K562 (cell line): ENCODE results near the gene TPCN1. TPM values are rescaled to one million over a fixed set of nuclear protein-coding genes. Genes with fewer than 3 reads are reported as not detected.
A peak's percentile ranks its signal among the peaks of the same experiment; 100 is the strongest.

ENCODE experiments used
- ATAC-seq: fragments of 200-7000 bp; cut with Tn5 transposase; 3 replicates; pipeline ENCODE4 v1.9.1; 2020; ENCODE audit warnings: moderate library complexity
- BruUV-seq: library from RNA; stranded (reverse); fragments of 400-500 nt; replicated peaks from 2 replicates; lab custom pipeline; 2021; lab: Mats Ljungman, UMichigan
- CTCF ChIA-PET: fragments of 300-600 bp; formaldehyde crosslinking; extraction: SDS; loops from one replicate; lab custom pipeline; 2021; ENCODE audit warnings: low intra/inter-chr PET ratio; lab: Yijun Ruan, JAX
- POLR2A ChIA-PET: fragments of 300-600, 350-650 bp; sonication (Branson Sonifier 250); formaldehyde crosslinking; extraction: SDS; loops from one replicate; lab custom pipeline; 2021; ENCODE audit warnings: antibody characterized with exemption, inconsistent platforms; lab: Yijun Ruan, JAX
- DNase-seq, 4 experiments: peaks; one replicate each; pipeline versions ENCODE4 v3.0.0 to v3.0.0-alpha.2; 2011 to 2018; ENCODE audit warnings: low spot score in 3 of 4, mixed read lengths in 3 of 4; ENCODE audit errors: extremely low read depth in 1 of 4
- FAIRE-seq: peaks from 2 replicates; lab custom pipeline; 2011; peaks lifted over from hg19 to GRCh38; lab: Jason Lieb, UNC
- H2AFZ ChIP-seq: 2 replicates; pipeline ENCODE4 v1.6.0; 2011; ENCODE audit warnings: low read depth, low read length, control low read depth, inconsistent platforms
- H3K27ac ChIP-seq: fragments of 200-600 bp; 3 replicates; pipeline ENCODE4 v1.8.0; 2011; ENCODE audit warnings: low read depth, mild to moderate bottlenecking, control low read depth, inconsistent platforms, low read length, moderate library complexity, mixed read lengths; ENCODE audit errors: extremely low read depth
- H3K27me3 ChIP-seq, 2 experiments: fragments of 300-600 bp in 1 of 2; 2 replicates in 1 of 2; 3 replicates in 1 of 2; pipeline versions ENCODE4 v1.6.0 to v1.8.0; 2011; ENCODE audit warnings: inconsistent platforms in 2 of 2, low read length in 2 of 2, mild to moderate bottlenecking in 1 of 2, mixed read lengths in 1 of 2, moderate library complexity in 1 of 2; ENCODE audit not compliant: control insufficient read depth in 2 of 2, insufficient read depth in 2 of 2
- H3K36me3 ChIP-seq: fragments of 300-600 bp; 3 replicates; pipeline ENCODE4 v1.8.0; 2011; ENCODE audit warnings: mild to moderate bottlenecking, low read length, inconsistent platforms; ENCODE audit not compliant: control insufficient read depth, insufficient read depth
- H3K4me1 ChIP-seq, 2 experiments: fragments of 200-600 bp in 1 of 2; replicated peaks in 1 of 2; 2 replicates in 1 of 2; 3 replicates in 1 of 2; pipeline versions ENCODE4 v1.5.1 to v1.8.0; 2011; ENCODE audit warnings: inconsistent platforms in 2 of 2, low read length in 2 of 2, mild to moderate bottlenecking in 1 of 2, mixed read lengths in 1 of 2, moderate library complexity in 1 of 2; ENCODE audit not compliant: control insufficient read depth in 2 of 2, insufficient read depth in 2 of 2
- H3K4me2 ChIP-seq: 2 replicates; pipeline ENCODE4 v1.6.1; 2011; ENCODE audit warnings: low read length, control low read depth, inconsistent platforms, mixed read lengths; ENCODE audit not compliant: insufficient read depth
- H3K4me3 ChIP-seq: fragments of 200-600 bp; sonication (generic), shearing (Covaris generic); 2 replicates; pipeline ENCODE4 v1.5.1; 2016; ENCODE audit warnings: control low read depth, inconsistent platforms
- H3K79me2 ChIP-seq: fragments of 200-600 bp; 3 replicates; pipeline ENCODE4 v1.8.0; 2011; ENCODE audit warnings: low read length, inconsistent platforms; ENCODE audit not compliant: control insufficient read depth, insufficient read depth
- H3K9ac ChIP-seq, 2 experiments: 2 replicates each; pipeline versions ENCODE4 v1.6.0 to v1.6.1; 2011; ENCODE audit warnings: low read depth in 2 of 2, low read length in 2 of 2, control low read depth in 1 of 2, inconsistent platforms in 1 of 2, mild to moderate bottlenecking in 1 of 2, mixed read lengths in 1 of 2; ENCODE audit not compliant: insufficient read depth in 1 of 2
- H3K9me1 ChIP-seq: one replicate; pipeline ENCODE4 v1.6.0; 2011; ENCODE audit warnings: inconsistent platforms, mild to moderate bottlenecking, low read length, moderate library complexity; ENCODE audit not compliant: control insufficient read depth, insufficient read depth
- H3K9me3 ChIP-seq: replicated peaks from 2 replicates; pipeline ENCODE4 v1.5.1; 2011; ENCODE audit warnings: low read depth, low read length, inconsistent platforms; ENCODE audit not compliant: control insufficient read depth, insufficient read depth
- H4K20me1 ChIP-seq: replicated peaks from 2 replicates; pipeline ENCODE4 v1.6.1; 2011; ENCODE audit warnings: low read length, inconsistent platforms, mixed read lengths; ENCODE audit not compliant: control insufficient read depth, insufficient read depth
- ADNP ChIP-seq: fragments of 200-800 bp; sonication (Bioruptor generic); IDR thresholded peaks from 2 replicates; pipeline ENCODE4 v1.6.1; 2016; ENCODE audit warnings: missing genetic modification characterization, missing compliant biosample characterization
- ASH1L ChIP-seq: fragments of 450-650 bp; IDR thresholded peaks from 2 replicates; pipeline ENCODE4 v1.6.1; 2018; ENCODE audit warnings: borderline replicate concordance, mild to moderate bottlenecking, low read depth; ENCODE audit not compliant: partially characterized antibody
- DDX20 ChIP-seq: fragments of 450-650 bp; IDR thresholded peaks from 2 replicates; pipeline ENCODE4 v1.6.1; 2016; ENCODE audit warnings: missing genetic modification characterization, low read depth, mild to moderate bottlenecking, missing compliant biosample characterization, moderate library complexity
- RBFOX2 ChIP-seq: fragments of 200-400 bp; formaldehyde crosslinking; IDR thresholded peaks from 2 replicates; pipeline ENCODE4 v1.6.1; 2017; ENCODE audit warnings: low read depth, mild to moderate bottlenecking, low read length, moderate library complexity
- SMARCA4 ChIP-seq: fragments of 450-650 bp; IDR thresholded peaks from 2 replicates; pipeline ENCODE4 v1.6.1; 2016
- TCF7 ChIP-seq: sonication (generic); IDR thresholded peaks from 2 replicates; pipeline ENCODE4 v1.6.1; 2016; ENCODE audit warnings: antibody characterized with exemption, borderline replicate concordance
- ZC3H4 ChIP-seq: sonication (generic); formaldehyde crosslinking; IDR thresholded peaks from 2 replicates; pipeline ENCODE4 v1.9.0; 2021; ENCODE audit warnings: missing genetic modification reagents, borderline replicate concordance
- ZNF274 ChIP-seq: IDR thresholded peaks from 2 replicates; pipeline ENCODE4 v1.6.1; 2011; ENCODE audit warnings: low read depth, mild to moderate bottlenecking, low read length, moderate library complexity, borderline replicate concordance
- ZNF785 ChIP-seq: fragments of 250-450 bp; sonication (Bioruptor Pico); IDR thresholded peaks from 2 replicates; pipeline ENCODE4 v1.4.0; 2020; ENCODE audit warnings: mild to moderate bottlenecking
- WGBS: fragments of 100-300 bp; shearing (Covaris generic); methylation state at CpG from one replicate; pipeline ENCODE4 v1.1.6; 2016; ENCODE audit warnings: low coverage, mixed read lengths; ENCODE audit not compliant: insufficient coverage; ENCODE audit errors: missing lambda C conversion rate; 5-methylcytosine and 5-hydroxymethylcytosine counted together
- in situ Hi-C: fragments of 300-500 bp; cut with MboI; formaldehyde crosslinking; loops from 4 replicates; pipeline ENCODE4 v1.15.0; 2018; ENCODE audit warnings: inconsistent platforms, mixed read lengths
- intact Hi-C: fragments of 100-400 bp; cut with micrococcal nuclease; formaldehyde crosslinking; loops from 2 replicates; pipeline ENCODE4 v1.14.2; 2022
- polyA plus RNA-seq, 8 experiments: library from polyadenylated mRNA; depleted of rRNA in 4 of 8; stranded (reverse) in 5 of 8; unstranded in 3 of 8; fragments of >200 nt; fragmentation: Nextera tagmentation in 2 of 8; fragmentation: Illumina TruSeq in 1 of 8; extraction: Ambion mirVana in 2 of 8; extraction: Trizol in 1 of 8; gene quantifications; 2 replicates each; pipeline versions ENCODE4 v1.2.1 to v1.2.3, GENCODE V29; 2011 to 2014; ENCODE audit warnings: inconsistent platforms in 1 of 8, missing spikeins in 1 of 8
- total RNA-seq, 7 experiments: library from RNA; depleted of rRNA in 6 of 7; stranded (reverse); fragments of >200 nt in 6 of 7; fragmentation: Illumina TruSeq in 2 of 7; extraction: Trizol in 2 of 7; gene quantifications; 2 replicates each; pipeline versions ENCODE4 v1.2.1 to v1.2.3, GENCODE V29; 2011 to 2021; ENCODE audit warnings: low replicate concordance in 1 of 7
- TF ChIP-seq, protein P1 (sequence below), 2 experiments: fragments of 450-650 bp in 1 of 2; sonication (generic) in 1 of 2; formaldehyde crosslinking in 1 of 2; IDR thresholded peaks in 1 of 2; conservative IDR thresholded peaks in 1 of 2; 2 replicates each; pipeline versions ENCODE4 v1.6.1 to v1.8.1; 2016 to 2023; ENCODE audit warnings: mild to moderate bottlenecking in 2 of 2, moderate library complexity in 2 of 2, inconsistent platforms in 1 of 2, missing genetic modification reagents in 1 of 2
- TF ChIP-seq, protein P2 (sequence below): sonication (generic); formaldehyde crosslinking; IDR thresholded peaks from 2 replicates; pipeline ENCODE4 v1.8.1; 2023; ENCODE audit warnings: missing genetic modification reagents, mild to moderate bottlenecking, borderline replicate concordance
- TF ChIP-seq, protein P3 (sequence below): fragments of 450-650 bp; formaldehyde crosslinking; IDR thresholded peaks from 2 replicates; pipeline ENCODE4 v1.4.0; 2020; ENCODE audit warnings: mild to moderate bottlenecking, moderate library complexity

The TPCN1 gene
- total and polyA plus RNA-seq, 9 of the 15 experiments (the other 6 are each of a cell fraction or from before 2014, with no cell fraction given), result 0.80 to 23.8 (median 7.4) TPM

DNA sequence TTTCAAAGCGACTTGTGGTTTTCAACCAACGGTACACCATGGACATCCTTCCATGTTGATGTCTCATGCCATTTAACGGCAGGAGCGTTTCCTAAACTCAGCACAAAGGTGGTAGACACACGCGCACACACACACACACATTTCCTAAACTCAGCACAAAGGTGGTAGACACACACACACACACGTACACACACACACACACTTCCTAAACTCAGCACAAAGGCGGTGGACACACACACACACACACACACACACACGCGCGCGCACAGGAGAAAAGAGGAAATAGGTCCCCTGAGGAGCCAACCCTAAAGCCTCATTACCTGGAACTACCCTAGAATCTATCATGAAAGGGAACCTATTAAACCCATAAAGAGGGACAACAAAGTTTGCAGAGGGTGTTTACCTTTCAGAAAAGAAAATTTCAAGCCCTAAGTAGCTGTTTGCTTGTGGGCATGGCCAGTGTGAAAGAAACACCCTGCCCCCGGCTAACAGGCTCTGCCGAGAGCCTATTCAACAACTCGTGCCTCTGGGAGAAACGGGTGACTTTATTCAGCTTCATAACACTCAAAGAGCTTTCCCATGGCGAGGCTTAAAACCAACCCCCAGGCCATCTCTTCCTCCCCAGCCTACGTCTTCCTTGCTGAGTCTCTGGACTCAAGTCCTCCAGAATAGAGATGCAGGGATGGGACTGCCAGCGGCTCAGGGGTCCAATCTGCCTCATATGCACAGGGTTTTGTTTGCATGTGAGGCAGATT is 81.8 kb downstream of the TPCN1 start:
- 59% methylated on average over 18 of the region's 19 CpGs for WGBS
- FAIRE-seq, result peak; percentile 71
- peak in 1 of 4 experiments; percentile 42 for DNase-seq
- H3K9me1 ChIP-seq, result no peaks in the 10 kb centered on the region
- no peaks in the 10 kb centered on the region for H4K20me1 ChIP-seq
- intact Hi-C loops (no loop called here), in situ Hi-C loops (no loop called here)
- H3K36me3 ChIP-seq, result peaks cover 38% of the 10 kb centered on the region; the same call in 2 of the 3 replicates
- CTCF ChIA-PET, result no interaction called here
- peak overlapping the region in 1 of 2 experiments; percentile 19; a peak in 1 of 4 replicates for H3K9ac ChIP-seq
- peaks cover 32% of the 10 kb centered on the region in 2 experiments; a peak in 4 of 5 replicates for H3K4me1 ChIP-seq
- H3K9me3 ChIP-seq, result no peaks in the 10 kb centered on the region
- ATAC-seq, result no peak
- H3K27me3 ChIP-seq, result no peaks in the 10 kb centered on the region
- H3K79me2 ChIP-seq, result no peaks in the 10 kb centered on the region
- no peak overlapping the region for H3K4me2 ChIP-seq
- H3K27ac ChIP-seq, result no peak overlapping the region; the same call in 2 of the 3 replicates
- no peak overlapping the region for H2AFZ ChIP-seq
- H3K4me3 ChIP-seq, result no peak overlapping the region
- no TSS peak for BruUV-seq
- POLR2A ChIA-PET, result interaction anchor here (1.1 kb wide), 1 partner anchor 657 kb away, joined by 3 read pairs; no protein-coding TSS in a partner anchor
- TF ChIP-seq ADNP (tag), result no peak
- 0 out of 2 replicates have a peak, but pooled peaks have one; percentile 41 for TF ChIP-seq SMARCA4
- TF ChIP-seq ASH1L, result no peak
- TF ChIP-seq, protein P1, sequence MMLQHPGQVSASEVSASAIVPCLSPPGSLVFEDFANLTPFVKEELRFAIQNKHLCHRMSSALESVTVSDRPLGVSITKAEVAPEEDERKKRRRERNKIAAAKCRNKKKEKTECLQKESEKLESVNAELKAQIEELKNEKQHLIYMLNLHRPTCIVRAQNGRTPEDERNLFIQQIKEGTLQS (IDR thresholded peaks at IDR 0.05), result no peak
- TF ChIP-seq, protein P1 (CRISPR knock-in tag; conservative IDR thresholded peaks at IDR 0.05), result no peak
- TF ChIP-seq ZC3H4 (CRISPR knock-in tag), result no peak
- TF ChIP-seq ZNF785 (CRISPR knock-in tag), result no peak
- no peak for TF ChIP-seq RBFOX2
- TF ChIP-seq, protein P2, sequence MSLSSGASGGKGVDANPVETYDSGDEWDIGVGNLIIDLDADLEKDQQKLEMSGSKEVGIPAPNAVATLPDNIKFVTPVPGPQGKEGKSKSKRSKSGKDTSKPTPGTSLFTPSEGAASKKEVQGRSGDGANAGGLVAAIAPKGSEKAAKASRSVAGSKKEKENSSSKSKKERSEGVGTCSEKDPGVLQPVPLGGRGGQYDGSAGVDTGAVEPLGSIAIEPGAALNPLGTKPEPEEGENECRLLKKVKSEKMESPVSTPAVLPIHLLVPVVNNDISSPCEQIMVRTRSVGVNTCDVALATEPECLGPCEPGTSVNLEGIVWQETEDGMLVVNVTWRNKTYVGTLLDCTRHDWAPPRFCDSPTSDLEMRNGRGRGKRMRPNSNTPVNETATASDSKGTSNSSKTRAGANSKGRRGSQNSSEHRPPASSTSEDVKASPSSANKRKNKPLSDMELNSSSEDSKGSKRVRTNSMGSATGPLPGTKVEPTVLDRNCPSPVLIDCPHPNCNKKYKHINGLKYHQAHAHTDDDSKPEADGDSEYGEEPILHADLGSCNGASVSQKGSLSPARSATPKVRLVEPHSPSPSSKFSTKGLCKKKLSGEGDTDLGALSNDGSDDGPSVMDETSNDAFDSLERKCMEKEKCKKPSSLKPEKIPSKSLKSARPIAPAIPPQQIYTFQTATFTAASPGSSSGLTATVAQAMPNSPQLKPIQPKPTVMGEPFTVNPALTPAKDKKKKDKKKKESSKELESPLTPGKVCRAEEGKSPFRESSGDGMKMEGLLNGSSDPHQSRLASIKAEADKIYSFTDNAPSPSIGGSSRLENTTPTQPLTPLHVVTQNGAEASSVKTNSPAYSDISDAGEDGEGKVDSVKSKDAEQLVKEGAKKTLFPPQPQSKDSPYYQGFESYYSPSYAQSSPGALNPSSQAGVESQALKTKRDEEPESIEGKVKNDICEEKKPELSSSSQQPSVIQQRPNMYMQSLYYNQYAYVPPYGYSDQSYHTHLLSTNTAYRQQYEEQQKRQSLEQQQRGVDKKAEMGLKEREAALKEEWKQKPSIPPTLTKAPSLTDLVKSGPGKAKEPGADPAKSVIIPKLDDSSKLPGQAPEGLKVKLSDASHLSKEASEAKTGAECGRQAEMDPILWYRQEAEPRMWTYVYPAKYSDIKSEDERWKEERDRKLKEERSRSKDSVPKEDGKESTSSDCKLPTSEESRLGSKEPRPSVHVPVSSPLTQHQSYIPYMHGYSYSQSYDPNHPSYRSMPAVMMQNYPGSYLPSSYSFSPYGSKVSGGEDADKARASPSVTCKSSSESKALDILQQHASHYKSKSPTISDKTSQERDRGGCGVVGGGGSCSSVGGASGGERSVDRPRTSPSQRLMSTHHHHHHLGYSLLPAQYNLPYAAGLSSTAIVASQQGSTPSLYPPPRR (CRISPR knock-in tag), result no peak
- TF ChIP-seq TCF7, result no peak
- TF ChIP-seq ZNF274, result no peak
- no peak for TF ChIP-seq DDX20 (tag)
- TF ChIP-seq, protein P3, sequence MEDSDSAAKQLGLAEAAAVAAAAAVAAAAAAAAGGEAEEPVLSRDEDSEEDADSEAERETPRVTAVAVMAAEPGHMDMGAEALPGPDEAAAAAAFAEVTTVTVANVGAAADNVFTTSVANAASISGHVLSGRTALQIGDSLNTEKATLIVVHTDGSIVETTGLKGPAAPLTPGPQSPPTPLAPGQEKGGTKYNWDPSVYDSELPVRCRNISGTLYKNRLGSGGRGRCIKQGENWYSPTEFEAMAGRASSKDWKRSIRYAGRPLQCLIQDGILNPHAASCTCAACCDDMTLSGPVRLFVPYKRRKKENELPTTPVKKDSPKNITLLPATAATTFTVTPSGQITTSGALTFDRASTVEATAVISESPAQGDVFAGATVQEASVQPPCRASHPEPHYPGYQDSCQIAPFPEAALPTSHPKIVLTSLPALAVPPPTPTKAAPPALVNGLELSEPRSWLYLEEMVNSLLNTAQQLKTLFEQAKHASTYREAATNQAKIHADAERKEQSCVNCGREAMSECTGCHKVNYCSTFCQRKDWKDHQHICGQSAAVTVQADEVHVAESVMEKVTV (CRISPR knock-in tag), result no peak
